HEK293 (cell line): ENCODE data around the gene ATAT1.

Source experiments
- BCL11A ChIP-seq: fragments of 450-650 bp; formaldehyde crosslinking; IDR thresholded peaks from 2 replicates; pipeline ENCODE4 v1.5.1; 2016; ENCODE audit warnings: low read depth, missing biosample characterization, missing genetic modification characterization
- EGR2 ChIP-seq: fragments of 450-650 bp; formaldehyde crosslinking; IDR thresholded peaks from 2 replicates; pipeline ENCODE4 v1.5.1; 2016; ENCODE audit warnings: low read depth, missing biosample characterization, missing genetic modification characterization
- KLF16 ChIP-seq: fragments of 450-650 bp; formaldehyde crosslinking; IDR thresholded peaks from 2 replicates; pipeline ENCODE4 v1.5.1; 2017; ENCODE audit warnings: missing biosample characterization, missing genetic modification characterization
- KLF8 ChIP-seq: fragments of 450-650 bp; formaldehyde crosslinking; IDR thresholded peaks from 2 replicates; pipeline ENCODE4 v1.5.1; 2016; ENCODE audit warnings: missing biosample characterization, missing genetic modification characterization
- SETDB1 ChIP-seq: IDR thresholded peaks from one replicate; pipeline ENCODE4 v1.6.1; 2017; ENCODE audit warnings: mild to moderate bottlenecking, low read length, moderate library complexity, mixed read lengths; ENCODE audit not compliant: insufficient read length
- TRIM28 ChIP-seq: IDR thresholded peaks from 2 replicates; pipeline ENCODE4 v1.6.1; 2011; ENCODE audit warnings: low read length, control low read depth, borderline replicate concordance
- YY1 ChIP-seq: fragments of 450-650 bp; formaldehyde crosslinking; IDR thresholded peaks from 2 replicates; pipeline ENCODE4 v1.5.1; 2018; ENCODE audit warnings: missing biosample characterization, missing genetic modification characterization
- ZIC2 ChIP-seq: fragments of 450-650 bp; formaldehyde crosslinking; IDR thresholded peaks from 2 replicates; pipeline ENCODE4 v1.5.1; 2016; ENCODE audit warnings: missing biosample characterization, missing genetic modification characterization
- ZNF10 ChIP-seq: fragments of 450-650 bp; formaldehyde crosslinking; IDR thresholded peaks from 2 replicates; pipeline ENCODE4 v1.5.1; 2017; ENCODE audit warnings: missing biosample characterization, missing genetic modification characterization
- ZNF140 ChIP-seq: fragments of 450-650 bp; formaldehyde crosslinking; IDR thresholded peaks from 2 replicates; pipeline ENCODE4 v1.5.1; 2016; ENCODE audit warnings: missing biosample characterization, missing genetic modification characterization
- ZNF2 ChIP-seq: fragments of 450-650 bp; formaldehyde crosslinking; IDR thresholded peaks from 2 replicates; pipeline ENCODE4 v1.5.1; 2016; ENCODE audit warnings: missing biosample characterization, missing genetic modification characterization
- ZNF416 ChIP-seq: fragments of 450-650 bp; formaldehyde crosslinking; IDR thresholded peaks from 2 replicates; pipeline ENCODE4 v1.5.1; 2016; ENCODE audit warnings: missing biosample characterization, missing genetic modification characterization
- ZNF514 ChIP-seq: fragments of 450-650 bp; formaldehyde crosslinking; IDR thresholded peaks from 2 replicates; pipeline ENCODE4 v1.5.1; 2016; ENCODE audit warnings: missing biosample characterization, missing genetic modification characterization
- ZNF521 ChIP-seq: fragments of 450-650 bp; formaldehyde crosslinking; IDR thresholded peaks from 2 replicates; pipeline ENCODE4 v1.5.1; 2017; ENCODE audit warnings: missing biosample characterization, mild to moderate bottlenecking, missing genetic modification characterization
- ZNF548 ChIP-seq: fragments of 450-650 bp; formaldehyde crosslinking; IDR thresholded peaks from 2 replicates; pipeline ENCODE4 v1.5.1; 2016; ENCODE audit warnings: missing biosample characterization, missing genetic modification characterization
- ZNF561 ChIP-seq: fragments of 450-650 bp; IDR thresholded peaks from 2 replicates; pipeline ENCODE4 v1.5.1; 2018; ENCODE audit warnings: missing biosample characterization, missing genetic modification characterization, borderline replicate concordance
- ZNF660 ChIP-seq: fragments of 450-650 bp; IDR thresholded peaks from 2 replicates; pipeline ENCODE4 v1.5.1; 2018; ENCODE audit warnings: missing biosample characterization, mild to moderate bottlenecking, missing genetic modification characterization
- ZNF768 ChIP-seq: fragments of 450-650 bp; formaldehyde crosslinking; IDR thresholded peaks from 2 replicates; pipeline ENCODE4 v1.5.1; 2018; ENCODE audit warnings: missing biosample characterization, mild to moderate bottlenecking, missing genetic modification characterization
- ZNF791 ChIP-seq: fragments of 450-650 bp; formaldehyde crosslinking; IDR thresholded peaks from 2 replicates; pipeline ENCODE4 v1.5.1; 2016; ENCODE audit warnings: missing biosample characterization, missing genetic modification characterization
- ZSCAN30 ChIP-seq: fragments of 450-650 bp; IDR thresholded peaks from 2 replicates; pipeline ENCODE4 v1.5.1; 2018; ENCODE audit warnings: missing biosample characterization, mild to moderate bottlenecking, missing genetic modification characterization, moderate library complexity
- TF ChIP-seq, protein P1 (sequence below): fragments of 450-650 bp; formaldehyde crosslinking; IDR thresholded peaks from 2 replicates; pipeline ENCODE4 v1.5.1; 2016; ENCODE audit warnings: missing biosample characterization, missing genetic modification characterization, borderline replicate concordance
- TF ChIP-seq, protein P2 (sequence below): fragments of 450-650 bp; IDR thresholded peaks from 2 replicates; pipeline ENCODE4 v1.5.1; 2018; ENCODE audit warnings: missing biosample characterization, missing genetic modification characterization
- TF ChIP-seq, protein P3 (sequence below): fragments of 450-650 bp; formaldehyde crosslinking; IDR thresholded peaks from 2 replicates; pipeline ENCODE4 v1.5.1; 2016; ENCODE audit warnings: missing biosample characterization, missing genetic modification characterization, borderline replicate concordance
- TF ChIP-seq, protein P4 (sequence below): fragments of 450-650 bp; formaldehyde crosslinking; IDR thresholded peaks from 2 replicates; pipeline ENCODE4 v1.5.1; 2016; ENCODE audit warnings: missing biosample characterization, missing genetic modification characterization, low read depth
- TF ChIP-seq, protein P5 (sequence below): fragments of 450-650 bp; formaldehyde crosslinking; IDR thresholded peaks from 2 replicates; pipeline ENCODE4 v1.5.1; 2016; ENCODE audit warnings: missing biosample characterization, missing genetic modification characterization
- TF ChIP-seq, protein P6 (sequence below): fragments of 450-650 bp; formaldehyde crosslinking; conservative IDR thresholded peaks from 2 replicates; pipeline ENCODE4 v1.5.1; 2016; ENCODE audit warnings: low read depth, missing biosample characterization, missing genetic modification characterization

The ATAT1 gene

DNA sequence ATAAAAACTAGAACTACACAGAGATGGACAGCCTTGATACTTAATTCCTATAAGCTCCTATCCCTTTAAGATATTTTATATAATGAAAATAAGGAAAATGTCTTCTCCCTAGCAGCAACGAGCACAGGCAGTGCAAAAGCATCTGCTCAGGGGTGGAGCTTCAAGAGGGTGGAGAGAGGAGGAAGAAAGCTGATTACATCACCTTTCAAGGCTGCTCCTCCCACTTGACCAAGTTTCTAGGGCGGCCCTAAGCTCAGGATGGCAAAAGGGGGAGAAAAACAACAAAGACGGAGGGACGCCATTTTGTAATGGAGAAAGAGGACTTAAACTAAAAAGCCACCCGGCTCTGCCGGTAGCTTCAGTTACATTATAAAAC, 11.8 kb upstream of the ATAT1 start (continued):
- TF ChIP-seq YY1, result peak; percentile 82
- no peak for TF ChIP-seq ZNF2 (tag by site-specific recombination)
- no peak for TF ChIP-seq ZNF10
- TF ChIP-seq, protein P1, sequence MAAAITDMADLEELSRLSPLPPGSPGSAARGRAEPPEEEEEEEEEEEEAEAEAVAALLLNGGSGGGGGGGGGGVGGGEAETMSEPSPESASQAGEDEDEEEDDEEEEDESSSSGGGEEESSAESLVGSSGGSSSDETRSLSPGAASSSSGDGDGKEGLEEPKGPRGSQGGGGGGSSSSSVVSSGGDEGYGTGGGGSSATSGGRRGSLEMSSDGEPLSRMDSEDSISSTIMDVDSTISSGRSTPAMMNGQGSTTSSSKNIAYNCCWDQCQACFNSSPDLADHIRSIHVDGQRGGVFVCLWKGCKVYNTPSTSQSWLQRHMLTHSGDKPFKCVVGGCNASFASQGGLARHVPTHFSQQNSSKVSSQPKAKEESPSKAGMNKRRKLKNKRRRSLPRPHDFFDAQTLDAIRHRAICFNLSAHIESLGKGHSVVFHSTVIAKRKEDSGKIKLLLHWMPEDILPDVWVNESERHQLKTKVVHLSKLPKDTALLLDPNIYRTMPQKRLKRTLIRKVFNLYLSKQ (tag by site-specific recombination), result no peak
- TF ChIP-seq BCL11A (tag by site-specific recombination), result no peak
- TF ChIP-seq TRIM28, result 0 out of 2 replicates have a peak, but pooled peaks have one; percentile 36
- TF ChIP-seq, protein P2, sequence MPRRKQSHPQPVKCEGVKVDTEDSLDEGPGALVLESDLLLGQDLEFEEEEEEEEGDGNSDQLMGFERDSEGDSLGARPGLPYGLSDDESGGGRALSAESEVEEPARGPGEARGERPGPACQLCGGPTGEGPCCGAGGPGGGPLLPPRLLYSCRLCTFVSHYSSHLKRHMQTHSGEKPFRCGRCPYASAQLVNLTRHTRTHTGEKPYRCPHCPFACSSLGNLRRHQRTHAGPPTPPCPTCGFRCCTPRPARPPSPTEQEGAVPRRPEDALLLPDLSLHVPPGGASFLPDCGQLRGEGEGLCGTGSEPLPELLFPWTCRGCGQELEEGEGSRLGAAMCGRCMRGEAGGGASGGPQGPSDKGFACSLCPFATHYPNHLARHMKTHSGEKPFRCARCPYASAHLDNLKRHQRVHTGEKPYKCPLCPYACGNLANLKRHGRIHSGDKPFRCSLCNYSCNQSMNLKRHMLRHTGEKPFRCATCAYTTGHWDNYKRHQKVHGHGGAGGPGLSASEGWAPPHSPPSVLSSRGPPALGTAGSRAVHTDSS, result peak; percentile 47; the same call in 1 of the 2 replicates
- no peak for TF ChIP-seq SETDB1
- no peak for TF ChIP-seq ZNF140 (tag by site-specific recombination)
- no peak for TF ChIP-seq KLF16 (tag by site-specific recombination)
- no peak for TF ChIP-seq ZNF521 (tag by site-specific recombination)
- no peak for TF ChIP-seq ZNF514 (tag by site-specific recombination)
- no peak for TF ChIP-seq ZNF416 (tag by site-specific recombination)
- TF ChIP-seq ZNF548 (tag by site-specific recombination), result no peak
- TF ChIP-seq, protein P3, sequence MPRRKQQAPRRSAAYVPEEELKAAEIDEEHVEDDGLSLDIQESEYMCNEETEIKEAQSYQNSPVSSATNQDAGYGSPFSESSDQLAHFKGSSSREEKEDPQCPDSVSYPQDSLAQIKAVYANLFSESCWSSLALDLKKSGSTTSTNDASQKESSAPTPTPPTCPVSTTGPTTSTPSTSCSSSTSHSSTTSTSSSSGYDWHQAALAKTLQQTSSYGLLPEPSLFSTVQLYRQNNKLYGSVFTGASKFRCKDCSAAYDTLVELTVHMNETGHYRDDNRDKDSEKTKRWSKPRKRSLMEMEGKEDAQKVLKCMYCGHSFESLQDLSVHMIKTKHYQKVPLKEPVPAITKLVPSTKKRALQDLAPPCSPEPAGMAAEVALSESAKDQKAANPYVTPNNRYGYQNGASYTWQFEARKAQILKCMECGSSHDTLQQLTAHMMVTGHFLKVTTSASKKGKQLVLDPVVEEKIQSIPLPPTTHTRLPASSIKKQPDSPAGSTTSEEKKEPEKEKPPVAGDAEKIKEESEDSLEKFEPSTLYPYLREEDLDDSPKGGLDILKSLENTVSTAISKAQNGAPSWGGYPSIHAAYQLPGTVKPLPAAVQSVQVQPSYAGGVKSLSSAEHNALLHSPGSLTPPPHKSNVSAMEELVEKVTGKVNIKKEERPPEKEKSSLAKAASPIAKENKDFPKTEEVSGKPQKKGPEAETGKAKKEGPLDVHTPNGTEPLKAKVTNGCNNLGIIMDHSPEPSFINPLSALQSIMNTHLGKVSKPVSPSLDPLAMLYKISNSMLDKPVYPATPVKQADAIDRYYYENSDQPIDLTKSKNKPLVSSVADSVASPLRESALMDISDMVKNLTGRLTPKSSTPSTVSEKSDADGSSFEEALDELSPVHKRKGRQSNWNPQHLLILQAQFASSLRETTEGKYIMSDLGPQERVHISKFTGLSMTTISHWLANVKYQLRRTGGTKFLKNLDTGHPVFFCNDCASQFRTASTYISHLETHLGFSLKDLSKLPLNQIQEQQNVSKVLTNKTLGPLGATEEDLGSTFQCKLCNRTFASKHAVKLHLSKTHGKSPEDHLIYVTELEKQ (tag by site-specific recombination), result no peak
- TF ChIP-seq ZNF561, result no peak
- TF ChIP-seq ZNF791 (tag by site-specific recombination), result no peak
- peak; percentile 38; the same call in 1 of the 2 replicates for TF ChIP-seq KLF8 (tag by site-specific recombination)
- no peak for TF ChIP-seq ZSCAN30
- no peak for TF ChIP-seq EGR2
- TF ChIP-seq, protein P4, sequence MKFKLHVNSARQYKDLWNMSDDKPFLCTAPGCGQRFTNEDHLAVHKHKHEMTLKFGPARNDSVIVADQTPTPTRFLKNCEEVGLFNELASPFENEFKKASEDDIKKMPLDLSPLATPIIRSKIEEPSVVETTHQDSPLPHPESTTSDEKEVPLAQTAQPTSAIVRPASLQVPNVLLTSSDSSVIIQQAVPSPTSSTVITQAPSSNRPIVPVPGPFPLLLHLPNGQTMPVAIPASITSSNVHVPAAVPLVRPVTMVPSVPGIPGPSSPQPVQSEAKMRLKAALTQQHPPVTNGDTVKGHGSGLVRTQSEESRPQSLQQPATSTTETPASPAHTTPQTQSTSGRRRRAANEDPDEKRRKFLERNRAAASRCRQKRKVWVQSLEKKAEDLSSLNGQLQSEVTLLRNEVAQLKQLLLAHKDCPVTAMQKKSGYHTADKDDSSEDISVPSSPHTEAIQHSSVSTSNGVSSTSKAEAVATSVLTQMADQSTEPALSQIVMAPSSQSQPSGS (tag by site-specific recombination), result peak; percentile 96
- TF ChIP-seq, protein P5, sequence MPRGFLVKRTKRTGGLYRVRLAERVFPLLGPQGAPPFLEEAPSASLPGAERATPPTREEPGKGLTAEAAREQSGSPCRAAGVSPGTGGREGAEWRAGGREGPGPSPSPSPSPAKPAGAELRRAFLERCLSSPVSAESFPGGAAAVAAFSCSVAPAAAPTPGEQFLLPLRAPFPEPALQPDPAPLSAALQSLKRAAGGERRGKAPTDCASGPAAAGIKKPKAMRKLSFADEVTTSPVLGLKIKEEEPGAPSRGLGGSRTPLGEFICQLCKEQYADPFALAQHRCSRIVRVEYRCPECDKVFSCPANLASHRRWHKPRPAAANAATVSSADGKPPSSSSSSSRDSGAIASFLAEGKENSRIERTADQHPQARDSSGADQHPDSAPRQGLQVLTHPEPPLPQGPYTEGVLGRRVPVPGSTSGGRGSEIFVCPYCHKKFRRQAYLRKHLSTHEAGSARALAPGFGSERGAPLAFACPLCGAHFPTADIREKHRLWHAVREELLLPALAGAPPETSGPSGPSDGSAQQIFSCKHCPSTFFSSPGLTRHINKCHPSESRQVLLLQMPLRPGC (tag by site-specific recombination), result no peak
- TF ChIP-seq, protein P6, sequence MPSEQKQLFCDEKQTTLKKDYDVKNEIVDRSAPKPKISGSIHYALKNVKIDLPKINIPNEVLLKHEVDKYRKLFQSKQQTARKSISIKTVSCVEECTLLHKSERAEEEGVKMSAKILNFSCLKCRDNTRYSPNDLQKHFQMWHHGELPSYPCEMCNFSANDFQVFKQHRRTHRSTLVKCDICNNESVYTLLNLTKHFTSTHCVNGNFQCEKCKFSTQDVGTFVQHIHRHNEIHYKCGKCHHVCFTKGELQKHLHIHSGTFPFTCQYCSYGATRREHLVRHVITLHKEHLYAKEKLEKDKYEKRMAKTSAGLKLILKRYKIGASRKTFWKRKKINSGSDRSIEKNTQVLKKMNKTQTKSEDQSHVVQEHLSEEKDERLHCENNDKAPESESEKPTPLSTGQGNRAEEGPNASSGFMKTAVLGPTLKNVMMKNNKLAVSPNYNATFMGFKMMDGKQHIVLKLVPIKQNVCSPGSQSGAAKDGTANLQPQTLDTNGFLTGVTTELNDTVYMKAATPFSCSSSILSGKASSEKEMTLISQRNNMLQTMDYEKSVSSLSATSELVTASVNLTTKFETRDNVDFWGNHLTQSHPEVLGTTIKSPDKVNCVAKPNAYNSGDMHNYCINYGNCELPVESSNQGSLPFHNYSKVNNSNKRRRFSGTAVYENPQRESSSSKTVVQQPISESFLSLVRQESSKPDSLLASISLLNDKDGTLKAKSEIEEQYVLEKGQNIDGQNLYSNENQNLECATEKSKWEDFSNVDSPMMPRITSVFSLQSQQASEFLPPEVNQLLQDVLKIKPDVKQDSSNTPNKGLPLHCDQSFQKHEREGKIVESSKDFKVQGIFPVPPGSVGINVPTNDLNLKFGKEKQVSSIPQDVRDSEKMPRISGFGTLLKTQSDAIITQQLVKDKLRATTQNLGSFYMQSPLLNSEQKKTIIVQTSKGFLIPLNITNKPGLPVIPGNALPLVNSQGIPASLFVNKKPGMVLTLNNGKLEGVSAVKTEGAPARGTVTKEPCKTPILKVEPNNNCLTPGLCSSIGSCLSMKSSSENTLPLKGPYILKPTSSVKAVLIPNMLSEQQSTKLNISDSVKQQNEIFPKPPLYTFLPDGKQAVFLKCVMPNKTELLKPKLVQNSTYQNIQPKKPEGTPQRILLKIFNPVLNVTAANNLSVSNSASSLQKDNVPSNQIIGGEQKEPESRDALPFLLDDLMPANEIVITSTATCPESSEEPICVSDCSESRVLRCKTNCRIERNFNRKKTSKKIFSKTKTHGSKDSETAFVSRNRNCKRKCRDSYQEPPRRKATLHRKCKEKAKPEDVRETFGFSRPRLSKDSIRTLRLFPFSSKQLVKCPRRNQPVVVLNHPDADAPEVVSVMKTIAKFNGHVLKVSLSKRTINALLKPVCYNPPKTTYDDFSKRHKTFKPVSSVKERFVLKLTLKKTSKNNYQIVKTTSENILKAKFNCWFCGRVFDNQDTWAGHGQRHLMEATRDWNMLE, result no peak
- TF ChIP-seq ZNF660 (tag by site-specific recombination), result peak; percentile 77; the same call in 1 of the 2 replicates
- no peak for TF ChIP-seq ZIC2
- TF ChIP-seq ZNF768 (tag by site-specific recombination), result no peak
